DOHH2 (cell line): ENCODE results near the gene SLC27A5.

Experiments used
- CTCF ChIP-seq: fragments of 200-600 bp; sonication (generic); IDR thresholded peaks from one replicate; pipeline ENCODE4 v1.5.1; 2014; ENCODE audit warnings: antibody characterized with exemption, mild to moderate bottlenecking, low read depth, low read length; ENCODE audit not compliant: poor library complexity, severe bottlenecking
- EZH2phosphoT487 ChIP-seq: fragments of 200-600 bp; sonication (generic); IDR thresholded peaks from 2 replicates; pipeline ENCODE4 v1.6.1; 2017; ENCODE audit warnings: borderline replicate concordance, mild to moderate bottlenecking, antibody characterized with exemption, low read length, moderate library complexity, mixed read lengths

GRCh38 chr19:58455306-58455705 is 56.5 kb downstream of the SLC27A5 start:
- TF ChIP-seq CTCF = no peak
- TF ChIP-seq EZH2phosphoT487 = no peak
